Neural progenitor cell (in vitro differentiated cells): ENCODE measurements around the gene FAAP24. TPM values are rescaled to one million over a fixed set of nuclear protein-coding genes. Genes with fewer than 3 reads are reported as not detected.
"Not testable (repeated sequence)": the region's sequence is repeated elsewhere in the genome, so short reads cannot be mapped to it uniquely, and the experiment has no call there.

Source experiments
- DNase-seq: peaks from one replicate; pipeline ENCODE4 v3.0.0-alpha.2; 2016; ENCODE audit warnings: low spot score
- H2AFZ ChIP-seq: fragments of 200-600 bp; sonication (generic); replicated peaks from 2 replicates; pipeline ENCODE4 v1.6.1; 2016; ENCODE audit warnings: antibody characterized with exemption
- H3F3A ChIP-seq: fragments of 200-600 bp; sonication (generic); 2 replicates; pipeline ENCODE4 v1.6.1; 2016; ENCODE audit warnings: antibody characterized with exemption, low read depth
- H3K27ac ChIP-seq: fragments of 200-600 bp; sonication (generic); 2 replicates; pipeline ENCODE4 v1.5.1; 2016; ENCODE audit warnings: mild to moderate bottlenecking
- H3K27me3 ChIP-seq: fragments of 200-600 bp; sonication (generic); 2 replicates; pipeline ENCODE4 v1.6.1; 2016; ENCODE audit warnings: mild to moderate bottlenecking, moderate library complexity
- H3K36me3 ChIP-seq: fragments of 200-600 bp; sonication (generic); 2 replicates; pipeline ENCODE4 v1.5.1; 2016
- H3K4me1 ChIP-seq: fragments of 200-600 bp; sonication (generic); 2 replicates; pipeline ENCODE4 v1.6.1; 2016; ENCODE audit warnings: mixed run types
- H3K4me2 ChIP-seq: fragments of 200-600 bp; sonication (generic); 2 replicates; pipeline ENCODE4 v1.6.1; 2016
- H3K4me3 ChIP-seq: fragments of 200-600 bp; sonication (generic); 2 replicates; pipeline ENCODE4 v1.5.1; 2016
- H3K79me2 ChIP-seq: fragments of 200-600 bp; sonication (generic); 2 replicates; pipeline ENCODE4 v1.6.1; 2016; ENCODE audit warnings: low read depth
- H3K9ac ChIP-seq: fragments of 200-600 bp; sonication (generic); 2 replicates; pipeline ENCODE4 v1.6.1; 2016
- H3K9me3 ChIP-seq: fragments of 200-600 bp; sonication (generic); 2 replicates; pipeline ENCODE4 v1.5.1; 2016; ENCODE audit warnings: low read depth
- H4K20me1 ChIP-seq: fragments of 200-600 bp; sonication (generic); 2 replicates; pipeline ENCODE4 v1.6.1; 2016; ENCODE audit warnings: low read depth
- H3K27ac Mint-ChIP-seq: 3 replicates; pipeline ENCODE4 v1.8.0; 2021; ENCODE audit warnings: mixed read lengths
- H3K27me3 Mint-ChIP-seq: 2 replicates; pipeline ENCODE4 v1.8.0; 2022; ENCODE audit warnings: low read depth, mild to moderate bottlenecking, inconsistent platforms, moderate library complexity, mixed read lengths; ENCODE audit not compliant: insufficient read depth
- H3K36me3 Mint-ChIP-seq: 3 replicates; pipeline ENCODE4 v1.8.0; 2021; ENCODE audit warnings: mixed read lengths
- H3K4me1 Mint-ChIP-seq: 3 replicates; pipeline ENCODE4 v1.8.0; 2021; ENCODE audit warnings: mixed read lengths
- H3K4me3 Mint-ChIP-seq: 3 replicates; pipeline ENCODE4 v1.8.0; 2021; ENCODE audit warnings: mild to moderate bottlenecking, moderate library complexity, mixed read lengths
- H3K9me3 Mint-ChIP-seq: 3 replicates; pipeline ENCODE4 v1.8.0; 2020; ENCODE audit warnings: mixed read lengths
- CTCF ChIP-seq: fragments of 200-600 bp; sonication (generic); IDR thresholded peaks from 2 replicates; pipeline ENCODE4 v1.5.1; 2017; ENCODE audit warnings: antibody characterized with exemption, mild to moderate bottlenecking
- EZH2 ChIP-seq: fragments of 200-600 bp; sonication (generic); IDR thresholded peaks from 2 replicates; pipeline ENCODE4 v1.6.1; 2017; ENCODE audit warnings: antibody characterized with exemption, mild to moderate bottlenecking, moderate library complexity
- EZH2phosphoT487 ChIP-seq: fragments of 200-600 bp; sonication (generic); IDR thresholded peaks from 2 replicates; pipeline ENCODE4 v1.6.1; 2017; ENCODE audit warnings: antibody characterized with exemption
- total RNA-seq: library from RNA; depleted of rRNA; stranded (reverse); fragments of >200 nt; gene quantifications from 2 replicates; pipeline ENCODE4 v1.2.3, GENCODE V29; 2015; ENCODE audit warnings: low replicate concordance

The FAAP24 gene
- total RNA-seq, 1 donor from 2014 or later: 2.7 TPM

GRCh38 chr19:32977280-32977679 lies 5.2 kb downstream of the FAAP24 start:
- no peaks in the 10 kb centered on the region for H3K27me3 ChIP-seq
- H3K4me2 ChIP-seq: no peak overlapping the region
- H4K20me1 ChIP-seq: peaks cover 14% of the 10 kb centered on the region
- no peaks in the 10 kb centered on the region for H3K9me3 Mint-ChIP-seq
- no peaks in the 10 kb centered on the region for H3K36me3 ChIP-seq
- no peak overlapping the region for H3K4me3 ChIP-seq
- H3K79me2 ChIP-seq: no peaks in the 10 kb centered on the region
- H3F3A ChIP-seq: peaks cover 15% of the 10 kb centered on the region
- no peaks in the 10 kb centered on the region for H3K27me3 Mint-ChIP-seq
- H3K4me1 ChIP-seq: no peaks in the 10 kb centered on the region
- H3K4me1 Mint-ChIP-seq: peaks cover 2% of the 10 kb centered on the region
- H2AFZ ChIP-seq: no peak overlapping the region
- DNase-seq: no peak
- no peak overlapping the region for H3K27ac Mint-ChIP-seq
- H3K27ac ChIP-seq: no peak overlapping the region
- no peaks in the 10 kb centered on the region for H3K9me3 ChIP-seq
- H3K36me3 Mint-ChIP-seq: no peaks in the 10 kb centered on the region
- no peak overlapping the region for H3K4me3 Mint-ChIP-seq
- H3K9ac ChIP-seq: no peak overlapping the region
- no peak for TF ChIP-seq EZH2
- TF ChIP-seq CTCF: no peak
- no peak for TF ChIP-seq EZH2phosphoT487

- not testable (repeated sequence) for H3K27ac ChIP-seq, H3K27me3 ChIP-seq, H3K4me2 ChIP-seq, H3K79me2 ChIP-seq, H3K9me3 ChIP-seq, H3K4me1 Mint-ChIP-seq, H3K27ac Mint-ChIP-seq, H3K4me1 ChIP-seq, H3K36me3 Mint-ChIP-seq, H3K36me3 ChIP-seq, H3K9ac ChIP-seq, H3K4me3 Mint-ChIP-seq, H3K4me3 ChIP-seq, H2AFZ ChIP-seq, H3K27me3 Mint-ChIP-seq, DNase-seq, H3K9me3 Mint-ChIP-seq
- H3F3A ChIP-seq: peaks cover 15% of the 10 kb centered on the region
- H4K20me1 ChIP-seq: peaks cover 14% of the 10 kb centered on the region
These were observed 5.8 kb downstream of the FAAP24 start for GRCh38 chr19:32977813-32978212.

- not testable (repeated sequence) for H3K4me1 ChIP-seq, H3K9me3 Mint-ChIP-seq, H2AFZ ChIP-seq, H3K27ac ChIP-seq, H3K4me1 Mint-ChIP-seq, H3K27ac Mint-ChIP-seq, H3K36me3 Mint-ChIP-seq, DNase-seq, H3K9me3 ChIP-seq, H3K9ac ChIP-seq, H3K27me3 ChIP-seq, H3K27me3 Mint-ChIP-seq, H3K4me2 ChIP-seq, H3K79me2 ChIP-seq, H3K4me3 Mint-ChIP-seq, H3K36me3 ChIP-seq, H3K4me3 ChIP-seq
- H4K20me1 ChIP-seq: peaks cover 14% of the 10 kb centered on the region
- H3F3A ChIP-seq: peaks cover 12% of the 10 kb centered on the region
These were observed 7.8 kb downstream of the FAAP24 start for GRCh38 chr19:32979807-32980206.

GRCh38 chr19:32982488-32982887 lies 10.4 kb downstream of the FAAP24 start:
- not testable (repeated sequence) for H3K27me3 ChIP-seq, H3K4me3 ChIP-seq, H2AFZ ChIP-seq, H3K9me3 Mint-ChIP-seq, H3K27me3 Mint-ChIP-seq, DNase-seq, H3K4me2 ChIP-seq, H3K79me2 ChIP-seq, H3K9me3 ChIP-seq, H4K20me1 ChIP-seq, H3K36me3 ChIP-seq, H3F3A ChIP-seq, H3K4me1 Mint-ChIP-seq, H3K9ac ChIP-seq, H3K27ac Mint-ChIP-seq, H3K27ac ChIP-seq, H3K4me3 Mint-ChIP-seq, H3K4me1 ChIP-seq
- H3K36me3 Mint-ChIP-seq: peaks cover 15% of the 10 kb centered on the region

GRCh38 chr19:32988254-32988653 lies 16.2 kb downstream of the FAAP24 start:
- H3K9me3 ChIP-seq, H4K20me1 ChIP-seq, H2AFZ ChIP-seq, H3K4me3 Mint-ChIP-seq, H3K27me3 Mint-ChIP-seq, H3K4me1 ChIP-seq, H3F3A ChIP-seq, DNase-seq, H3K27me3 ChIP-seq, H3K79me2 ChIP-seq, H3K36me3 ChIP-seq, H3K27ac ChIP-seq, H3K4me1 Mint-ChIP-seq, H3K9me3 Mint-ChIP-seq, H3K4me2 ChIP-seq, H3K4me3 ChIP-seq, H3K9ac ChIP-seq: not testable (repeated sequence)
- H3K27ac Mint-ChIP-seq: peak overlapping the region; percentile 67
- peaks cover 14% of the 10 kb centered on the region for H3K36me3 Mint-ChIP-seq
